KMS-11 (cell line): ENCODE results near the gene PLCB4.

Source experiments
- H2AFZ ChIP-seq: fragments of 200-600 bp; sonication (generic); 2 replicates; pipeline ENCODE4 v1.6.1; 2016; ENCODE audit warnings: antibody characterized with exemption, mixed run types, low read depth
- H3K27ac ChIP-seq: fragments of 200-600 bp; sonication (generic); 2 replicates; pipeline ENCODE4 v1.6.1; 2016; ENCODE audit warnings: mild to moderate bottlenecking, mixed run types
- H3K27me3 ChIP-seq: fragments of 200-600 bp; sonication (generic); 2 replicates; pipeline ENCODE4 v1.6.1; 2017; ENCODE audit warnings: mild to moderate bottlenecking, low read depth, mixed run types, moderate library complexity; ENCODE audit not compliant: insufficient read depth
- H3K36me3 ChIP-seq: fragments of 200-600 bp; sonication (generic); 2 replicates; pipeline ENCODE4 v1.6.1; 2017; ENCODE audit warnings: mild to moderate bottlenecking, mixed run types; ENCODE audit not compliant: insufficient read depth
- H3K4me1 ChIP-seq: fragments of 200-600 bp; sonication (generic); 2 replicates; pipeline ENCODE4 v1.6.1; 2016; ENCODE audit warnings: mild to moderate bottlenecking, low read depth, mixed run types; ENCODE audit not compliant: poor library complexity, severe bottlenecking
- H3K4me2 ChIP-seq: fragments of 200-600 bp; sonication (generic); 2 replicates; pipeline ENCODE4 v1.7.0; 2016; ENCODE audit warnings: mild to moderate bottlenecking, mixed run types
- H3K4me3 ChIP-seq: fragments of 200-600 bp; sonication (generic); IDR thresholded peaks from 2 replicates; pipeline ENCODE4 v1.6.1; 2017; ENCODE audit warnings: low read depth, low read length, mixed read lengths; ENCODE audit not compliant: insufficient read depth
- H3K79me2 ChIP-seq: fragments of 200-600 bp; sonication (generic); 2 replicates; pipeline ENCODE4 v1.6.1; 2016; ENCODE audit warnings: low read depth, mixed run types; ENCODE audit not compliant: insufficient read depth
- H3K9ac ChIP-seq: fragments of 200-600 bp; sonication (generic); 2 replicates; pipeline ENCODE4 v1.6.1; 2016; ENCODE audit warnings: mild to moderate bottlenecking, mixed run types
- H4K20me1 ChIP-seq: fragments of 200-600 bp; sonication (generic); 2 replicates; pipeline ENCODE4 v1.6.1; 2016; ENCODE audit warnings: mild to moderate bottlenecking, mixed run types; ENCODE audit not compliant: insufficient read depth
- CTCF ChIP-seq: fragments of 200-600 bp; sonication (generic); conservative IDR thresholded peaks from 2 replicates; pipeline ENCODE4 v1.6.1; 2017; ENCODE audit warnings: low read depth, mild to moderate bottlenecking, antibody characterized with exemption, low read length, moderate library complexity, mixed read lengths

The PLCB4 gene

GRCh38 chr20:9128568-9128967, 59.7 kb downstream of the PLCB4 start:
- no peaks in the 10 kb centered on the region for H3K27me3 ChIP-seq
- no peak overlapping the region for H3K27ac ChIP-seq
- no peak overlapping the region for H3K4me3 ChIP-seq
- TF ChIP-seq CTCF = no peak
- no peaks in the 10 kb centered on the region for H3K36me3 ChIP-seq
- H3K4me2 ChIP-seq = no peak overlapping the region
- no peak overlapping the region for H2AFZ ChIP-seq
- no peak overlapping the region for H3K9ac ChIP-seq
- no peaks in the 10 kb centered on the region for H3K79me2 ChIP-seq
- H4K20me1 ChIP-seq = no peaks in the 10 kb centered on the region
- H3K4me1 ChIP-seq = no peaks in the 10 kb centered on the region

DNA sequence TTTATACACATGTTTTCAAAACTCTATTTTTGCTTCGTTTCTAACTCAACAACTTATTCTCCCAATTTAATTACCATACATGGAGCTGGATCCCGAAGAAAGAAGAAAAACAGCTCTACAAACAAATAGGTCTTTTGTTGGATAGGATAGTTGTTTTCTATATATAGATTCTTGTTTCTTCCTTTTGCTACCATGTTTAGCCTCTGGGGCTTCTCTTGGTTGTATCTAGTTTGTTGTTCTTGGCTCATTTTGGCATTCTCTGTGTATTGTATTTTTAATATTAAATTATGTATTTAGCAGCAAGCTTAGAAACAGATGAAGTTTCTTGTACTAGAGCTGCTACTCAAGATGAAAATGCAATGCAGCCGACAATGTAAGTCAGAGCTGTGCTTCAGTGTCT, 60.9 kb downstream of the PLCB4 start:
- H3K27ac ChIP-seq = no peak overlapping the region
- H3K4me3 ChIP-seq = no peak overlapping the region
- no peaks in the 10 kb centered on the region for H3K4me1 ChIP-seq
- H4K20me1 ChIP-seq = no peaks in the 10 kb centered on the region
- TF ChIP-seq CTCF = no peak
- no peak overlapping the region for H3K4me2 ChIP-seq
- no peak overlapping the region for H3K9ac ChIP-seq
- no peaks in the 10 kb centered on the region for H3K36me3 ChIP-seq
- H2AFZ ChIP-seq = no peak overlapping the region
- no peaks in the 10 kb centered on the region for H3K79me2 ChIP-seq
- no peaks in the 10 kb centered on the region for H3K27me3 ChIP-seq

DNA sequence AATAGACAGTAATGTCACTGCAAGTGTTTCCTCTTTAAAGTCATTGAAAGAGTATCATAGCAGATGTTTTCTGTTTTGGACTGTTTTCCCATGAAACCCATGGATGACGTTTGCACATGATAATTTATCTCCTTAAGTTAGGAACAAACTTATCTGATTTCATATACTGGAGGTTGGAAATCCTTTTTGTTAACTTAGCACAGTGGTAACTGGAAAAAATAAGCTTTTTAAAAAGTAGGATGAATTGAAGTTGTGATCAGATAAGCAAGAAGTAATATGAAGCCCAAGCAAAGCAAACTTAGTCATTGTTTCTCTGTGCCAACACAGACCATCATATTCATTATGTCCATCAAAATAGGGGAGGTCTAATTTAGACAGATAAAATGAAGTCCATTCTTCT, 61.6 kb downstream of the PLCB4 start:
- no peaks in the 10 kb centered on the region for H3K4me1 ChIP-seq
- no peak for TF ChIP-seq CTCF

GRCh38 chr20:9131841-9132240, 63.0 kb downstream of the PLCB4 start:
- Histone ChIP-seq H3K27me3 (no peaks in the 10 kb centered on the region), H3K27ac (no peak overlapping the region), H3K4me1 (no peaks in the 10 kb centered on the region)

More for the DNA sequence above, 61.6 kb downstream of the PLCB4 start:
- no peaks in the 10 kb centered on the region for H4K20me1 ChIP-seq
- H2AFZ ChIP-seq = no peak overlapping the region
- no peak overlapping the region for H3K9ac ChIP-seq
- H3K36me3 ChIP-seq = no peaks in the 10 kb centered on the region
- no peak overlapping the region for H3K4me2 ChIP-seq
- H3K79me2 ChIP-seq = no peaks in the 10 kb centered on the region
- no peak overlapping the region for H3K27ac ChIP-seq
- H3K4me3 ChIP-seq = no peak overlapping the region
- H3K27me3 ChIP-seq = no peaks in the 10 kb centered on the region

More at GRCh38 chr20:9131841-9132240, 63.0 kb downstream of the PLCB4 start:
- Histone ChIP-seq H2AFZ (no peak overlapping the region), H3K4me2 (no peak overlapping the region), H3K79me2 (no peaks in the 10 kb centered on the region), H3K9ac (no peak overlapping the region), H3K4me3 (no peak overlapping the region), H4K20me1 (no peaks in the 10 kb centered on the region), H3K36me3 (no peaks in the 10 kb centered on the region)
- TF ChIP-seq CTCF = no peak
